Inflammatory macrophage treated with lipopolysaccharide for 4 hours (primary cell): ENCODE measurements around the gene EVA1B.

ENCODE experiments used
- DNase-seq: peaks from one replicate; pipeline ENCODE4 v3.0.0-alpha.2; 2020

Gene EVA1B

DNA sequence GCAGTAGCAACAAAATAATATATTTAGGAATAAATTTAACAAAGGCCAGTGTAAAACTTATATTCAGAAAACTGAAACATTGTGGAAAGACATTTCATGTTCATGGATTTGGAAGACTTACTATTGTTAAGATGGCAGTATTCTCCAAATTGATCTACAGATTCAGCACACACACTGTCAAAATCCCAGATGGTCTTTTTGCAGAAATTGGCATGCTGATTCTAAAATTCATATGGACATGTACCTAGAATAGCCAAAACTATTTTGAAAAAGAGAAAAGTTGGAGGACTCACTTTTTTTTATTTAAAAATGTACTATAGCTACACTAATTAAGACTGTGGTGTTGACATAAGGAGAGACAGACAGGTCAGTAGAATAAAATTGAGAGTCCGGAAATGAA lies 49.2 kb downstream of the EVA1B start:
- DNase-seq, result no peak

DNA sequence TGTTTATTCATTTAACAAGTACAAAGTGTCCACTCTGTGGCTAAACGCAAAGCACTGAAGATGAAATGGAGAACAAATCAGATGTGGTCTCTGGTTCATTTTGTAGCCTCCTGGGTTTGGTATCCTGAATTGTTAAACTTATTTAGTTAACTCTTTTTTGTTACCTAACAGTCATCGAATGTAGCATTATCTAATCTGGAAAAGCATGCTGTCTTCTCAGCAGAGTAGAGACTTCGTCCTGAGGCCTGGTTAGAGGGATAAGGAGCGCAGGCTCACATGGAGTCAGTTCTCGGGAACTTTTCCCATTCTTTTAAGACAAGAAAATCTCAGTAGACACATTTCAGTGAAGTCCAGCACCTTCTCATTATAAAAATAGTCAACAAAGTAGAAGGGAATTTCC lies 50.4 kb downstream of the EVA1B start:
- no peak for DNase-seq
